Stimulated activated CD8-positive, alpha-beta memory T cell treated with anti-CD3 and anti-CD28 coated beads, Interleukin-7, amount 100 ng/mL, for 48 hours (primary cell): Measurements from ENCODE around the gene VAPB.

Experiments used
- DNase-seq, 2 donors: peaks; one replicate each; pipeline ENCODE4 v3.0.0-alpha.2; 2020; ENCODE audit warnings: low read depth in 1 of 2; ENCODE audit errors: extremely low read depth in 1 of 2

Gene VAPB

GRCh38 chr20:58377766-58378401 lies 11.1 kb upstream of the VAPB start:
- DNase-seq = no peak

GRCh38 chr20:58378704-58379103 lies 10.3 kb upstream of the VAPB start:
- no peak for DNase-seq

- no peak for DNase-seq
These were observed 7.4 kb upstream of the VAPB start for GRCh38 chr20:58381627-58382026.

- DNase-seq = no peak
These were observed 6.9 kb upstream of the VAPB start for GRCh38 chr20:58382096-58382495.

GRCh38 chr20:58384821-58385220 lies 4.2 kb upstream of the VAPB start:
- no peak for DNase-seq

- DNase-seq = no peak
These were observed 914 bp upstream of the VAPB start for GRCh38 chr20:58388028-58388601.

GRCh38 chr20:58389324-58389967 lies 417 bp downstream of the VAPB start:
- peak; percentile 6 to 9 for DNase-seq

GRCh38 chr20:58389968-58390658 lies 1.1 kb downstream of the VAPB start:
- no peak for DNase-seq

- DNase-seq = no peak
These were observed 1.6 kb downstream of the VAPB start for GRCh38 chr20:58390659-58391035.

- no peak for DNase-seq
These were observed 3.3 kb downstream of the VAPB start for GRCh38 chr20:58392286-58392685.

GRCh38 chr20:58393299-58393698 lies 4.3 kb downstream of the VAPB start:
- no peak for DNase-seq

GRCh38 chr20:58394801-58395200 lies 5.8 kb downstream of the VAPB start:
- no peak for DNase-seq

- no peak for DNase-seq
These were observed 6.6 kb downstream of the VAPB start for GRCh38 chr20:58395604-58396003.

- DNase-seq = no peak
These were observed 8.4 kb downstream of the VAPB start for GRCh38 chr20:58397429-58397828.

- DNase-seq = no peak
These were observed 9.2 kb downstream of the VAPB start for GRCh38 chr20:58398254-58398653.

GRCh38 chr20:58399926-58400325 lies 10.9 kb downstream of the VAPB start:
- no peak for DNase-seq

GRCh38 chr20:58401162-58401561 lies 12.1 kb downstream of the VAPB start:
- no peak for DNase-seq

GRCh38 chr20:58402305-58402704 lies 13.3 kb downstream of the VAPB start:
- no peak for DNase-seq

- DNase-seq = no peak
These were observed 13.8 kb downstream of the VAPB start for GRCh38 chr20:58402827-58403226.

GRCh38 chr20:58403272-58403671 lies 14.2 kb downstream of the VAPB start:
- no peak for DNase-seq

GRCh38 chr20:58405504-58406291 lies 16.7 kb downstream of the VAPB start:
- no peak for DNase-seq
